NCI-H2196 (cell line): ENCODE results near the gene TTC13.

ENCODE experiments used
- DNase-seq: peaks from one replicate; lab custom pipeline; 2025; ENCODE audit not compliant: unreplicated experiment; lab: John Stamatoyannopoulos, UW

The TTC13 gene

GRCh38 chr1:230877146-230877923, 101.3 kb downstream of the TTC13 start:
- no peak for DNase-seq

- DNase-seq: no peak
Observed at GRCh38 chr1:230876660-230877059, 102.0 kb downstream of the TTC13 start.

- DNase-seq: no peak
Observed at GRCh38 chr1:230875370-230875769, 103.3 kb downstream of the TTC13 start.

GRCh38 chr1:230870916-230871315, 107.7 kb downstream of the TTC13 start:
- DNase-seq: no peak

- no peak for DNase-seq
Observed at GRCh38 chr1:230869500-230869899, 109.2 kb downstream of the TTC13 start.

GRCh38 chr1:230868736-230869385, 109.8 kb downstream of the TTC13 start:
- DNase-seq: peak; percentile 69

- peak; percentile 69 for DNase-seq
Observed at GRCh38 chr1:230867903-230868735, 110.5 kb downstream of the TTC13 start, which contains the start of gene C1orf198. TSS of gene C1orf198 (minus strand) at chr1:230868521. CDS start at chr1:230868512, 9 bp downstream.

GRCh38 chr1:230867101-230867902, 111.4 kb downstream of the TTC13 start:
- no peak for DNase-seq

- DNase-seq: no peak
Observed at GRCh38 chr1:230866171-230867070, 112.2 kb downstream of the TTC13 start.

GRCh38 chr1:230865062-230865817, 113.4 kb downstream of the TTC13 start:
- DNase-seq: no peak

- no peak for DNase-seq
Observed at GRCh38 chr1:230864441-230864840, 114.2 kb downstream of the TTC13 start.

- no peak for DNase-seq
Observed at GRCh38 chr1:230863449-230863848, 115.2 kb downstream of the TTC13 start.

GRCh38 chr1:230861970-230862595, 116.6 kb downstream of the TTC13 start:
- DNase-seq: no peak

GRCh38 chr1:230861489-230861888, 117.2 kb downstream of the TTC13 start:
- DNase-seq: no peak

- DNase-seq: no peak
Observed at GRCh38 chr1:230860617-230861384, 117.9 kb downstream of the TTC13 start.

GRCh38 chr1:230858918-230859729, 119.5 kb downstream of the TTC13 start:
- DNase-seq: no peak

GRCh38 chr1:230858236-230858820, 120.3 kb downstream of the TTC13 start:
- no peak for DNase-seq
